Measurements from ENCODE around the gene KRTAP19-6. TPM values are rescaled to one million over a fixed set of nuclear protein-coding genes. Genes with fewer than 3 reads are reported as not detected.

Gene KRTAP19-6
- total RNA-seq: not detected
- polyA plus RNA-seq: not detected

GRCh38 chr21:30541764-30542163, at the start of gene KRTAP19-6:
TSS of gene KRTAP19-6 (minus strand) at chr21:30541864. CDS start at chr21:30541833, 31 bp downstream.
- no peak within 1 kb of the TSS for H3K27ac ChIP-seq (ENCODE audit: low read depth, low read length)
- H3K4me3 ChIP-seq (ENCODE audit: low read length in 2 of 2): no peak within 1 kb of the TSS
- CTCF ChIA-PET (ENCODE audit: partially characterized antibody): no interaction called here
- no peak within 1 kb of the TSS for H3K4me3 Mint-ChIP-seq
- no peaks in the 10 kb centered on the region for H3K27me3 Mint-ChIP-seq
- intact Hi-C loops (cut with micrococcal nuclease): no loop called here
- no peaks in the 10 kb centered on the region for H3K36me3 ChIP-seq (ENCODE audit: insufficient read depth, low read length)
- no peak within 1 kb of the TSS for H3K27ac Mint-ChIP-seq
- no peaks in the 10 kb centered on the region for H3K9me3 ChIP-seq (ENCODE audit: control insufficient read depth in 1 of 2, low read length in 2 of 2)
- H3K9me3 Mint-ChIP-seq: peaks cover 0 to 3% (median 0%) of the 10 kb centered on the region in 8 donors
- H3K36me3 Mint-ChIP-seq: no peaks in the 10 kb centered on the region
- H3K27me3 ChIP-seq (ENCODE audit: insufficient read depth, low read length): no peaks in the 10 kb centered on the region
- H3K4me1 ChIP-seq (ENCODE audit: insufficient read depth, low read length): no peaks in the 10 kb centered on the region
- POLR2A ChIA-PET (ENCODE audit: partially characterized antibody): no interaction called here
- no peaks in the 10 kb centered on the region for H3K4me1 Mint-ChIP-seq
- DNase-seq: no peak

- Mint-ChIP-seq H3K9me3 (no peaks in the 10 kb centered on the region), H3K4me1 (no peaks in the 10 kb centered on the region), H3K4me3 (no peak within 1 kb of the TSS), H3K27ac (no peak within 1 kb of the TSS), H3K27me3 (no peaks in the 10 kb centered on the region), H3K36me3 (no peaks in the 10 kb centered on the region)
- Histone ChIP-seq H3K4me1 (ENCODE audit: insufficient read depth, low read length) (no peaks in the 10 kb centered on the region), H3K9me3 (ENCODE audit: control insufficient read depth in 1 of 2, low read length in 2 of 2) (no peaks in the 10 kb centered on the region), H3K27me3 (ENCODE audit: insufficient read depth, low read length) (no peaks in the 10 kb centered on the region), H3K27ac (ENCODE audit: low read depth, low read length) (no peak within 1 kb of the TSS), H3K36me3 (ENCODE audit: insufficient read depth, low read length) (no peaks in the 10 kb centered on the region), H3K4me3 (ENCODE audit: low read length in 2 of 2) (no peak within 1 kb of the TSS)
- POLR2A ChIA-PET (ENCODE audit: partially characterized antibody): no interaction called here
- DNase-seq: no peak
- intact Hi-C loops (cut with micrococcal nuclease): no loop called here
- CTCF ChIA-PET (ENCODE audit: partially characterized antibody): no interaction called here
Observed at GRCh38 chr21:30590297-30590696, 48.6 kb upstream of the KRTAP19-6 start, which contains the start of gene KRTAP22-2. TSS of gene KRTAP22-2 (minus strand) at chr21:30590397.

- H3K27me3 ChIP-seq (ENCODE audit: insufficient read depth, low read length): no peaks in the 10 kb centered on the region
- Mint-ChIP-seq H3K4me3 (no peak overlapping the region), H3K36me3 (no peaks in the 10 kb centered on the region), H3K27ac (no peak overlapping the region), H3K9me3 (peaks cover 0 to 2% (median 0%) of the 10 kb centered on the region in 8 donors), H3K27me3 (peaks cover 0 to 3% of the 10 kb centered on the region in 2 donors), H3K4me1 (no peaks in the 10 kb centered on the region)
- no peak for DNase-seq
- ChIA-PET POLR2A (ENCODE audit: partially characterized antibody) (no interaction called here), CTCF (ENCODE audit: partially characterized antibody) (no interaction called here)
- H3K9me3 ChIP-seq (ENCODE audit: control insufficient read depth in 1 of 2, low read length in 2 of 2): no peaks in the 10 kb centered on the region
- no peaks in the 10 kb centered on the region for H3K36me3 ChIP-seq (ENCODE audit: insufficient read depth, low read length)
- no peak overlapping the region for H3K4me3 ChIP-seq (ENCODE audit: low read length in 2 of 2)
- H3K4me1 ChIP-seq (ENCODE audit: insufficient read depth, low read length): no peaks in the 10 kb centered on the region
- no peak overlapping the region for H3K27ac ChIP-seq (ENCODE audit: low read depth, low read length)
- intact Hi-C loops (cut with micrococcal nuclease): no loop called here
Observed at GRCh38 chr21:30582870-30583269, 41.2 kb upstream of the KRTAP19-6 start.

GRCh38 chr21:30580132-30580531, 38.5 kb upstream of the KRTAP19-6 start:
- H3K36me3 ChIP-seq (ENCODE audit: insufficient read depth, low read length): no peaks in the 10 kb centered on the region
- intact Hi-C loops (cut with micrococcal nuclease): no loop called here
- CTCF ChIA-PET (ENCODE audit: partially characterized antibody): no interaction called here

GRCh38 chr21:30579346-30579745, 37.7 kb upstream of the KRTAP19-6 start:
- Histone ChIP-seq H3K27ac (ENCODE audit: low read depth, low read length) (no peak overlapping the region), H3K36me3 (ENCODE audit: insufficient read depth, low read length) (no peaks in the 10 kb centered on the region), H3K27me3 (ENCODE audit: insufficient read depth, low read length) (no peaks in the 10 kb centered on the region), H3K4me1 (ENCODE audit: insufficient read depth, low read length) (no peaks in the 10 kb centered on the region), H3K4me3 (ENCODE audit: low read length in 2 of 2) (no peak overlapping the region), H3K9me3 (ENCODE audit: control insufficient read depth in 1 of 2, low read length in 2 of 2) (no peaks in the 10 kb centered on the region)
- DNase-seq: no peak
- H3K36me3 Mint-ChIP-seq: no peaks in the 10 kb centered on the region
- H3K4me3 Mint-ChIP-seq: no peak overlapping the region
- no peaks in the 10 kb centered on the region for H3K4me1 Mint-ChIP-seq
- H3K27me3 Mint-ChIP-seq: no peaks in the 10 kb centered on the region
- peaks cover 0 to 2% (median 0%) of the 10 kb centered on the region in 8 donors for H3K9me3 Mint-ChIP-seq
- intact Hi-C loops (cut with micrococcal nuclease): no loop called here
- no peak overlapping the region for H3K27ac Mint-ChIP-seq
- ChIA-PET CTCF (ENCODE audit: partially characterized antibody) (no interaction called here), POLR2A (ENCODE audit: partially characterized antibody) (no interaction called here)

More at GRCh38 chr21:30580132-30580531, 38.5 kb upstream of the KRTAP19-6 start:
- no peak overlapping the region for H3K27ac Mint-ChIP-seq
- no peak for DNase-seq
- H3K9me3 ChIP-seq (ENCODE audit: control insufficient read depth in 1 of 2, low read length in 2 of 2): no peaks in the 10 kb centered on the region
- H3K4me1 Mint-ChIP-seq: no peaks in the 10 kb centered on the region
- POLR2A ChIA-PET (ENCODE audit: partially characterized antibody): no interaction called here
- peaks cover 0 to 2% (median 0%) of the 10 kb centered on the region in 8 donors for H3K9me3 Mint-ChIP-seq
- no peaks in the 10 kb centered on the region for H3K4me1 ChIP-seq (ENCODE audit: insufficient read depth, low read length)
- no peak overlapping the region for H3K4me3 ChIP-seq (ENCODE audit: low read length in 2 of 2)
- no peak overlapping the region for H3K27ac ChIP-seq (ENCODE audit: low read depth, low read length)
- H3K36me3 Mint-ChIP-seq: no peaks in the 10 kb centered on the region
- H3K27me3 ChIP-seq (ENCODE audit: insufficient read depth, low read length): no peaks in the 10 kb centered on the region
- H3K4me3 Mint-ChIP-seq: no peak overlapping the region
- H3K27me3 Mint-ChIP-seq: peaks cover 0 to 2% of the 10 kb centered on the region in 2 donors

GRCh38 chr21:30577766-30578165, 36.1 kb upstream of the KRTAP19-6 start:
- no peaks in the 10 kb centered on the region for H3K9me3 ChIP-seq (ENCODE audit: control insufficient read depth in 1 of 2, low read length in 2 of 2)
- Mint-ChIP-seq H3K27ac (no peak overlapping the region), H3K4me1 (no peaks in the 10 kb centered on the region), H3K9me3 (peaks cover 0 to 2% (median 0%) of the 10 kb centered on the region in 8 donors), H3K27me3 (no peaks in the 10 kb centered on the region), H3K4me3 (no peak overlapping the region), H3K36me3 (no peaks in the 10 kb centered on the region)
- ChIA-PET CTCF (ENCODE audit: partially characterized antibody) (no interaction called here), POLR2A (ENCODE audit: partially characterized antibody) (no interaction called here)
- H3K4me3 ChIP-seq (ENCODE audit: low read length in 2 of 2): no peak overlapping the region
- no peaks in the 10 kb centered on the region for H3K27me3 ChIP-seq (ENCODE audit: insufficient read depth, low read length)
- no peaks in the 10 kb centered on the region for H3K36me3 ChIP-seq (ENCODE audit: insufficient read depth, low read length)
- H3K27ac ChIP-seq (ENCODE audit: low read depth, low read length): no peak overlapping the region
- DNase-seq: no peak
- intact Hi-C loops (cut with micrococcal nuclease): no loop called here
- H3K4me1 ChIP-seq (ENCODE audit: insufficient read depth, low read length): no peaks in the 10 kb centered on the region

GRCh38 chr21:30567617-30568016, 26.0 kb upstream of the KRTAP19-6 start:
- no peaks in the 10 kb centered on the region for H3K36me3 ChIP-seq (ENCODE audit: insufficient read depth, low read length)
- no peak overlapping the region for H3K4me3 Mint-ChIP-seq
- H3K36me3 Mint-ChIP-seq: no peaks in the 10 kb centered on the region
- H3K4me1 ChIP-seq (ENCODE audit: insufficient read depth, low read length): no peaks in the 10 kb centered on the region
- ChIA-PET POLR2A (ENCODE audit: partially characterized antibody) (no interaction called here), CTCF (ENCODE audit: partially characterized antibody) (no interaction called here)
- peaks cover 0 to 3% of the 10 kb centered on the region in 2 donors for H3K27me3 Mint-ChIP-seq
- no peak for DNase-seq
- H3K9me3 Mint-ChIP-seq: no peaks in the 10 kb centered on the region
- no peaks in the 10 kb centered on the region for H3K27me3 ChIP-seq (ENCODE audit: insufficient read depth, low read length)
- no peak overlapping the region for H3K27ac ChIP-seq (ENCODE audit: low read depth, low read length)
- H3K9me3 ChIP-seq (ENCODE audit: control insufficient read depth in 1 of 2, low read length in 2 of 2): no peaks in the 10 kb centered on the region
- H3K4me1 Mint-ChIP-seq: no peaks in the 10 kb centered on the region
- no peak overlapping the region for H3K27ac Mint-ChIP-seq
- no peak overlapping the region for H3K4me3 ChIP-seq (ENCODE audit: low read length in 2 of 2)
- intact Hi-C loops (cut with micrococcal nuclease): no loop called here

GRCh38 chr21:30563630-30564029, 22.0 kb upstream of the KRTAP19-6 start:
- no peaks in the 10 kb centered on the region for H3K27me3 Mint-ChIP-seq
- H3K36me3 Mint-ChIP-seq: no peaks in the 10 kb centered on the region
- Histone ChIP-seq H3K4me3 (ENCODE audit: low read length in 2 of 2) (no peak overlapping the region), H3K9me3 (ENCODE audit: control insufficient read depth in 1 of 2, low read length in 2 of 2) (no peaks in the 10 kb centered on the region), H3K36me3 (ENCODE audit: insufficient read depth, low read length) (no peaks in the 10 kb centered on the region), H3K27me3 (ENCODE audit: insufficient read depth, low read length) (no peaks in the 10 kb centered on the region), H3K4me1 (ENCODE audit: insufficient read depth, low read length) (no peaks in the 10 kb centered on the region), H3K27ac (ENCODE audit: low read depth, low read length) (no peak overlapping the region)
- ChIA-PET CTCF (ENCODE audit: partially characterized antibody) (no interaction called here), POLR2A (ENCODE audit: partially characterized antibody) (no interaction called here)
- intact Hi-C loops (cut with micrococcal nuclease): no loop called here
- no peak overlapping the region for H3K27ac Mint-ChIP-seq
- DNase-seq: no peak
- no peaks in the 10 kb centered on the region for H3K4me1 Mint-ChIP-seq
- no peak overlapping the region for H3K4me3 Mint-ChIP-seq
- peaks cover 0 to 2% (median 0%) of the 10 kb centered on the region in 8 donors for H3K9me3 Mint-ChIP-seq
